Nephron (organoid): ENCODE measurements around the gene SYT9.

Source experiments
- H3K27ac Mint-ChIP-seq, 3 experiments: 2 replicates each; pipeline ENCODE4 v1.8.0; 2020; ENCODE audit warnings: mixed read lengths in 3 of 3, mild to moderate bottlenecking in 2 of 3, moderate library complexity in 1 of 3
- H3K27me3 Mint-ChIP-seq: 2 replicates; pipeline ENCODE4 v1.8.0; 2021; ENCODE audit warnings: low read depth, mild to moderate bottlenecking, moderate library complexity, mixed read lengths
- H3K36me3 Mint-ChIP-seq: 2 replicates; pipeline ENCODE4 v1.8.0; 2020; ENCODE audit warnings: low read depth, mixed read lengths
- H3K4me1 Mint-ChIP-seq: 2 replicates; pipeline ENCODE4 v1.8.0; 2020; ENCODE audit warnings: mixed read lengths
- H3K4me3 Mint-ChIP-seq, 3 experiments: 2 replicates each; pipeline ENCODE4 v1.8.0; 2020; ENCODE audit warnings: mild to moderate bottlenecking in 3 of 3, mixed read lengths in 3 of 3, moderate library complexity in 2 of 3
- H3K9me3 Mint-ChIP-seq: 2 replicates; pipeline ENCODE4 v1.8.0; 2020; ENCODE audit warnings: mixed read lengths
- CTCF ChIP-seq, 3 experiments: fragments of 200-600 bp; sonication (generic); IDR thresholded peaks; one replicate each; pipeline ENCODE4 v1.5.0; 2021; ENCODE audit warnings: antibody characterized with exemption in 3 of 3; ENCODE audit not compliant: unreplicated experiment in 3 of 3

The SYT9 gene

GRCh38 chr11:7467652-7468051, 215.9 kb downstream of the SYT9 start:
- Mint-ChIP-seq H3K27ac (no peak overlapping the region), H3K36me3 (no peaks in the 10 kb centered on the region), H3K4me3 (no peak overlapping the region), H3K9me3 (no peaks in the 10 kb centered on the region), H3K27me3 (no peaks in the 10 kb centered on the region), H3K4me1 (no peaks in the 10 kb centered on the region)
- no peak for TF ChIP-seq CTCF (IDR thresholded peaks at IDR 0.05; ENCODE audit: unreplicated experiment in 3 of 3)

- Mint-ChIP-seq H3K4me3 (no peak overlapping the region), H3K4me1 (no peaks in the 10 kb centered on the region), H3K27me3 (no peaks in the 10 kb centered on the region), H3K27ac (no peak overlapping the region), H3K36me3 (no peaks in the 10 kb centered on the region), H3K9me3 (no peaks in the 10 kb centered on the region)
- no peak for TF ChIP-seq CTCF (IDR thresholded peaks at IDR 0.05; ENCODE audit: unreplicated experiment in 3 of 3)
Measured at GRCh38 chr11:7469351-7469865, 217.7 kb downstream of the SYT9 start.

GRCh38 chr11:7471071-7471470, 219.4 kb downstream of the SYT9 start:
- no peaks in the 10 kb centered on the region for H3K36me3 Mint-ChIP-seq
- no peak overlapping the region for H3K27ac Mint-ChIP-seq
- no peaks in the 10 kb centered on the region for H3K9me3 Mint-ChIP-seq
- H3K4me1 Mint-ChIP-seq = no peaks in the 10 kb centered on the region
- H3K27me3 Mint-ChIP-seq = no peaks in the 10 kb centered on the region
- no peak for TF ChIP-seq CTCF (IDR thresholded peaks at IDR 0.05; ENCODE audit: unreplicated experiment in 3 of 3)
- H3K4me3 Mint-ChIP-seq = no peak overlapping the region

- Mint-ChIP-seq H3K27ac (no peak overlapping the region), H3K27me3 (no peaks in the 10 kb centered on the region), H3K4me3 (no peak overlapping the region), H3K36me3 (no peaks in the 10 kb centered on the region), H3K4me1 (no peaks in the 10 kb centered on the region), H3K9me3 (no peaks in the 10 kb centered on the region)
- no peak for TF ChIP-seq CTCF (IDR thresholded peaks at IDR 0.05; ENCODE audit: unreplicated experiment in 3 of 3)
Measured at GRCh38 chr11:7473717-7474116, 222.0 kb downstream of the SYT9 start.

GRCh38 chr11:7480113-7480512, 228.4 kb downstream of the SYT9 start:
- TF ChIP-seq CTCF (IDR thresholded peaks at IDR 0.05; ENCODE audit: unreplicated experiment in 3 of 3) = no peak
- Mint-ChIP-seq H3K27me3 (no peaks in the 10 kb centered on the region), H3K4me1 (peaks cover 12% of the 10 kb centered on the region), H3K36me3 (no peaks in the 10 kb centered on the region), H3K9me3 (no peaks in the 10 kb centered on the region), H3K4me3 (no peak overlapping the region), H3K27ac (no peak overlapping the region)

GRCh38 chr11:7484131-7484530, 232.4 kb downstream of the SYT9 start:
- peaks cover 30% of the 10 kb centered on the region for H3K4me1 Mint-ChIP-seq
- peak overlapping the region in 1 of 3 experiments; percentile 85 for H3K27ac Mint-ChIP-seq
- H3K9me3 Mint-ChIP-seq = no peaks in the 10 kb centered on the region
- H3K4me3 Mint-ChIP-seq = peak overlapping the region; percentile 35 to 65 (median 48)
- no peaks in the 10 kb centered on the region for H3K27me3 Mint-ChIP-seq
- no peak for TF ChIP-seq CTCF (IDR thresholded peaks at IDR 0.05; ENCODE audit: unreplicated experiment in 3 of 3)
- peaks cover 8% of the 10 kb centered on the region for H3K36me3 Mint-ChIP-seq
